ENCODE measurements around the gene RYR3. TPM values are rescaled to one million over a fixed set of nuclear protein-coding genes. Genes with fewer than 3 reads are reported as not detected.
A peak's percentile ranks its signal among the peaks of the same experiment; 100 is the strongest.

Gene RYR3
- total RNA-seq, 1 donor from 2014 or later = under 0.01 TPM

- DNase-seq (ENCODE audit: low read depth) (no peak), FAIRE-seq (peak; percentile 43)
- Histone ChIP-seq H3K27me3 (ENCODE audit: control insufficient read depth, insufficient read depth, low read length) (peaks cover 3% of the 10 kb centered on the region), H3K4me3 (ENCODE audit: low read depth, low read length) (no peak overlapping the region), H3K36me3 (ENCODE audit: control insufficient read depth, insufficient read depth, low read length) (no peaks in the 10 kb centered on the region)
- TF ChIP-seq, protein P1, sequence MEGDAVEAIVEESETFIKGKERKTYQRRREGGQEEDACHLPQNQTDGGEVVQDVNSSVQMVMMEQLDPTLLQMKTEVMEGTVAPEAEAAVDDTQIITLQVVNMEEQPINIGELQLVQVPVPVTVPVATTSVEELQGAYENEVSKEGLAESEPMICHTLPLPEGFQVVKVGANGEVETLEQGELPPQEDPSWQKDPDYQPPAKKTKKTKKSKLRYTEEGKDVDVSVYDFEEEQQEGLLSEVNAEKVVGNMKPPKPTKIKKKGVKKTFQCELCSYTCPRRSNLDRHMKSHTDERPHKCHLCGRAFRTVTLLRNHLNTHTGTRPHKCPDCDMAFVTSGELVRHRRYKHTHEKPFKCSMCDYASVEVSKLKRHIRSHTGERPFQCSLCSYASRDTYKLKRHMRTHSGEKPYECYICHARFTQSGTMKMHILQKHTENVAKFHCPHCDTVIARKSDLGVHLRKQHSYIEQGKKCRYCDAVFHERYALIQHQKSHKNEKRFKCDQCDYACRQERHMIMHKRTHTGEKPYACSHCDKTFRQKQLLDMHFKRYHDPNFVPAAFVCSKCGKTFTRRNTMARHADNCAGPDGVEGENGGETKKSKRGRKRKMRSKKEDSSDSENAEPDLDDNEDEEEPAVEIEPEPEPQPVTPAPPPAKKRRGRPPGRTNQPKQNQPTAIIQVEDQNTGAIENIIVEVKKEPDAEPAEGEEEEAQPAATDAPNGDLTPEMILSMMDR (IDR thresholded peaks at IDR 0.05; ENCODE audit: insufficient read depth, low read length, severe bottlenecking) = no peak
Observed at GRCh38 chr15:33693166-33693800, 382.5 kb downstream of the RYR3 start.

GRCh38 chr15:33698126-33698525, 387.4 kb downstream of the RYR3 start:
- no peaks in the 10 kb centered on the region for H3K36me3 ChIP-seq (ENCODE audit: control insufficient read depth, insufficient read depth, low read length)
- H3K4me3 ChIP-seq (ENCODE audit: low read depth, low read length) = no peak overlapping the region
- TF ChIP-seq, protein P1 (IDR thresholded peaks at IDR 0.05; ENCODE audit: insufficient read depth, low read length, severe bottlenecking) = no peak
- DNase-seq (ENCODE audit: low read depth) (no peak), FAIRE-seq (no peak)
- H3K27me3 ChIP-seq (ENCODE audit: control insufficient read depth, insufficient read depth, low read length) = peaks cover 3% of the 10 kb centered on the region

- FAIRE-seq (no peak), DNase-seq (ENCODE audit: low read depth) (no peak)
- Histone ChIP-seq H3K4me3 (ENCODE audit: low read depth, low read length) (no peak overlapping the region), H3K27me3 (ENCODE audit: control insufficient read depth, insufficient read depth, low read length) (peaks cover 3% of the 10 kb centered on the region), H3K36me3 (ENCODE audit: control insufficient read depth, insufficient read depth, low read length) (no peaks in the 10 kb centered on the region)
- TF ChIP-seq, protein P1 (IDR thresholded peaks at IDR 0.05; ENCODE audit: insufficient read depth, low read length, severe bottlenecking) = no peak
Observed at GRCh38 chr15:33699145-33699544, 388.4 kb downstream of the RYR3 start.

DNA sequence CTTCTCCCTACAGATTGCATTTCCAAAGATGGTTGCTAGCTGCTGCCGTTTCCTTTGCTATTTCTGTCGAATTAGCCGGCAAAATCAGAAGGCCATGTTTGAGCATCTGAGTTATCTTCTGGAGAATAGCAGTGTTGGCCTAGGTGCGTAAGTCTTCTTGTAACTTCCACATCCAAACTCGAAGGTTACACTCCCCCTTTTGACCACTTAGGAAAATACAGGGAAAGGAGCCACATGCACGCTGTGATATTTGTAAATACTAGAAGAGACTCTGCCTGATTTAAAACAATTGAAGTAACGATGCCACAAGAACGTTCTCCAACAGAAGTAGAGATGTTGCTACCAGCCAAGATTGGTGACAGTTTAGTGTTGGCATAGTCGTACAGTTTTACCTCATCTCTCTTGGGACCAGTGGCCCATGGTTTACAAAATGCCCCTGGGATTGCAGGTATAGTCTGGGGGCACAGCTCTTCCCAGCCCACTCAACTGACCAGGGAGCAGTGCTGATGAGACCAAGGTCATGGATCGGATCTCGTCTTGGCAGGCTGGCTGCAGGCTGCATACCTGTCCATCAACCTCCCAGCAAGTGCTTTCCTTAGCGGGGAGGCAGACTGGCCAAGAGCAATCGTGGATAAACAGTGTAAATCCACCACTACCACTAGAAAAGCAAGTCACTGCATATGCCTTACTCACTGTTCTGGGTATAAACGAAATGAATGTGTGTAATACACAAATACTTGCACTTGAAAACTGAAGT, 389.1 kb downstream of the RYR3 start:
- TF ChIP-seq, protein P1 (IDR thresholded peaks at IDR 0.05; ENCODE audit: insufficient read depth, low read length, severe bottlenecking) = peak; percentile 35
- peaks cover 3% of the 10 kb centered on the region for H3K27me3 ChIP-seq (ENCODE audit: control insufficient read depth, insufficient read depth, low read length)
- FAIRE-seq (no peak), DNase-seq (ENCODE audit: low read depth) (peak; percentile 38)
- no peak overlapping the region for H3K4me3 ChIP-seq (ENCODE audit: low read depth, low read length)
- H3K36me3 ChIP-seq (ENCODE audit: control insufficient read depth, insufficient read depth, low read length) = no peaks in the 10 kb centered on the region

DNA sequence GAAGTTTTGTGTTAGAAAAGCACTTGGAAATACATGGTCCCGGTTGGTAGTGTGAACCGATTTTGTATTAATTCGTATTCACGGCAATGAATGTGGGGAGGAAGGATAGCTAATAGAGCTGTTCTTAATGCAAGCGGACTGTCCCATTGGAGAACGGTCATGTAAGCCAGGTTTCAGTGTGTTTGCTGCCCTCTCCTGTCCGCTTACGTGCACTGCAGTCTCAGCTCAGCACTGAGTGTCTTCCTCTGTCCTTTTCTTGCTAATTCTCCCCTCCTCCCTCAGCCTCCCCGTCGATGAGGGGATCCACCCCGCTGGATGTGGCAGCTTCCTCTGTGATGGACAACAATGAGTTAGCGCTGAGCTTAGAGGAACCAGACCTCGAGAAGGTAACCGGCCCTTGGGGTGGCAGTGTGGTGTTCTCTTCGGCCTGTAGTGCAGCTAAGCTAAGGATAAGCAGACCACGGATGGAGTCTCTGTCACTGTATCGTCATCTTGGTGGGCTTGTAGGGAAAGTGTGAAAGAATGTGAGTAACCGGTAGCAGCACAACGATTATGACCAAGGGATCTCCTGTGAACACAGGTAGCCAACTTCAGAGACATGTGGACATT, 390.0 kb downstream of the RYR3 start:
- peak; percentile 97 for FAIRE-seq
- Histone ChIP-seq H3K36me3 (ENCODE audit: control insufficient read depth, insufficient read depth, low read length) (no peaks in the 10 kb centered on the region), H3K27me3 (ENCODE audit: control insufficient read depth, insufficient read depth, low read length) (peaks cover 3% of the 10 kb centered on the region), H3K4me3 (ENCODE audit: low read depth, low read length) (no peak overlapping the region)
- TF ChIP-seq, protein P1 (IDR thresholded peaks at IDR 0.05; ENCODE audit: insufficient read depth, low read length, severe bottlenecking) = peak; percentile 99
- peak; percentile 71 for DNase-seq (ENCODE audit: low read depth)
